ENCODE results near the gene EIF4B. TPM values are rescaled to one million over a fixed set of nuclear protein-coding genes. Genes with fewer than 3 reads are reported as not detected.
"Not testable (repeated sequence)": the region's sequence is repeated elsewhere in the genome, so short reads cannot be mapped to it uniquely, and the experiment has no call there.

Gene EIF4B
- total and polyA plus RNA-seq, 4 donors, result 147 to 439 (median 306) TPM

DNA sequence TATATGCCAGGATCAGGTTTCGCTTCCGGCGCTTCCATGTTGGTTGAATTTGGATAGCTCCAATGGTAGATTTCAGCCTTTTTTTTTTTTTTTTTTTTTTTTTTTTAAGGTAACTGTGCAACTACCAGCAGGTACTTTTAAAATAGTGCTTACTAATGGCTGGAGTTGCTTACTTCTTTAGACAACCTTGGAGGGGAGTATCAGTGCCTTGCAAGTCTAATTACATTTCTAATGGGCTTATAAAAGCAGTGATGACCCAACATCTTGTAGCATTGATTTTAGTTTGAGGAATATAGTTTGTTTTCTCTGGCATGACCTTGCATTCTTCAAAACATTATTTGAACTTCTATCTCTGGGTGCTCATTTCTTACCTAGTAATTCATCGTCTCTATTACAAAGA, 1.1 kb downstream of the EIF4B start:
- H3K9me3 ChIP-seq (ENCODE audit: control insufficient read depth, low read length), result no peaks in the 10 kb centered on the region
- ATAC-seq (ENCODE audit: low FRiP score) (no peak), DNase-seq (no peak)
- intact Hi-C loops (cut with DNase I), result no loop called here
- 25 to 30% methylated on average over 4 of the region's 4 CpGs for WGBS, 2 donors
- peaks cover 0 to 2% of the 10 kb centered on the region in 2 donors for H3K4me1 ChIP-seq (ENCODE audit: control insufficient read depth in 1 of 2, insufficient read depth in 2 of 2, low read length in 2 of 2)
- peak overlapping the region; percentile 61 to 95 for H3K4me3 ChIP-seq (ENCODE audit: low read length in 2 of 2)
- H3K36me3 ChIP-seq (ENCODE audit: control insufficient read depth in 1 of 2, insufficient read depth in 2 of 2, low read length in 1 of 2), result no peaks in the 10 kb centered on the region
- H3K27me3 ChIP-seq (ENCODE audit: control insufficient read depth in 1 of 2, insufficient read depth in 2 of 2, low read length in 1 of 2), result no peaks in the 10 kb centered on the region
- no peak overlapping the region for H3K27ac ChIP-seq (ENCODE audit: low read depth in 1 of 2, low read length in 2 of 2)

DNA sequence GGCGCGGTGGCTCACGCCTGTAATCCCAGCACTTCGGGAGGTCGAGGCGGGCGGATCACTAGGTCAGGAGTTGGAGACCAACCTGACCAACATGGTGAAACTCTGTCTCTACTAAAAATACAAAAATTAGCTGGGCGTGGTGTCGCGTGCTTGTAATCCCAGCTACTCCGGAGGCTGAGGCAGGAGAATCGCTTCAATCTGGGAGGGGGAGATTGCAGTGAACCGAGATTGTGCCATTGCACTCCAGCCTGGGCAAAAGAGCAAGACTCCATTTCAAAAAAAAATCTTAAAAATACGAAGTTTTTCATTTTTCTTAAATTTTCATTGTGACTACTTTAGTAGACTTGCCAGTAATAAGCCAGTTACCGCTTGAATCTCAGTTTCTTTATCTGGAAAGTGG, 2.5 kb downstream of the EIF4B start:
- H3K27me3 ChIP-seq (ENCODE audit: control insufficient read depth in 1 of 2, insufficient read depth in 2 of 2, low read length in 1 of 2); ATAC-seq (ENCODE audit: low FRiP score); H3K4me3 ChIP-seq (ENCODE audit: low read length in 2 of 2); H3K36me3 ChIP-seq (ENCODE audit: control insufficient read depth in 1 of 2, insufficient read depth in 2 of 2, low read length in 1 of 2); H3K27ac ChIP-seq (ENCODE audit: low read depth in 1 of 2, low read length in 2 of 2); H3K4me1 ChIP-seq (ENCODE audit: control insufficient read depth in 1 of 2, insufficient read depth in 2 of 2, low read length in 2 of 2); DNase-seq; H3K9me3 ChIP-seq (ENCODE audit: control insufficient read depth, low read length); intact Hi-C loops (cut with DNase I): not testable (repeated sequence)
- WGBS, 2 donors, result 86 to 88% methylated on average over 15 of the region's 15 CpGs

DNA sequence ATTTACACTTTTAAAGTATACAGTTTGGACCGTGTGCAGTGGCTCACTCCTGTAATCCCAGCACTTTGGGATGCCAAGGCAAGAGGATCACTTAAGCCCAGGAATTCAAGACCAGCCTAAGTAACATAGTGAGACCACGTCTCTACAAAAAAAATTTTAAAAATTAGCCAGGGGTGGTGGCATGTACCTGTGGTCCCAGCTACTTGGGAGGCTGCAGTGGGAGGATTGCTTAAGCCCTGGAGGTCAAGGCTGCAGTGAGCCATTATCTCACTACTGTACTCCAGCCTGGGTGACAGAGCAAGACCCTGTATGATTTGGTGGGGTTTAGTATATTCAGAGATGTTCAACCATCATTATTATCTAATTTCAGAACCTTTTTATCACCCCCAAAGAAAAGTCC, 4.7 kb downstream of the EIF4B start:
- Histone ChIP-seq H3K4me3 (ENCODE audit: low read length in 2 of 2) (no peak overlapping the region), H3K27ac (ENCODE audit: low read depth in 1 of 2, low read length in 2 of 2) (no peak overlapping the region), H3K36me3 (ENCODE audit: control insufficient read depth in 1 of 2, insufficient read depth in 2 of 2, low read length in 1 of 2) (no peaks in the 10 kb centered on the region), H3K27me3 (ENCODE audit: control insufficient read depth in 1 of 2, insufficient read depth in 2 of 2, low read length in 1 of 2) (no peaks in the 10 kb centered on the region), H3K9me3 (ENCODE audit: control insufficient read depth, low read length) (no peaks in the 10 kb centered on the region), H3K4me1 (ENCODE audit: control insufficient read depth in 1 of 2, insufficient read depth in 2 of 2, low read length in 2 of 2) (peaks cover 0 to 2% of the 10 kb centered on the region in 2 donors)
- no peak for ATAC-seq (ENCODE audit: low FRiP score)
- intact Hi-C loops (cut with DNase I), result no loop called here
- WGBS, 2 donors, result 63 to 76% methylated on average over 2 of the region's 2 CpGs
- no peak for DNase-seq

DNA sequence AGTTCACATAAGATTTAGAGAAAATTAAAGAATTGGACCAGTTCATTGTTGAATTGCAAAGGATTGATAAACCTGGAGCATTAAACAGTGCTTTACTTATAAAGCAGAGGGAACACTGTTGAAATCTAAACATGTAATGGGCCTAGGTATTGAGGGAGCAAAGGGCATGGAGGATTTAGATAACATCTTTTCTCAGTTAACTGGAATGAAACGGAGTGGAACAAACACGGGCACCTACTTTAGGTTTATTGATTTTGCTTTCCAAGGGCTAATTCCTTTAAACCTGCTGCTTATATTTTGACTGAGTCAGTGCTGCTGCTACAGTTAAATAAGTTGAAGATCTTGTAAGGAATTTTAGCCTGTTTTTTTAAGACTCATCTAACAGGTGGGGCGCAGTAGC, 5.6 kb downstream of the EIF4B start:
- no peak for ATAC-seq (ENCODE audit: low FRiP score)
- Histone ChIP-seq H3K9me3 (ENCODE audit: control insufficient read depth, low read length) (no peaks in the 10 kb centered on the region), H3K4me1 (ENCODE audit: control insufficient read depth in 1 of 2, insufficient read depth in 2 of 2, low read length in 2 of 2) (peaks cover 0 to 2% of the 10 kb centered on the region in 2 donors), H3K27ac (ENCODE audit: low read depth in 1 of 2, low read length in 2 of 2) (no peak overlapping the region), H3K27me3 (ENCODE audit: control insufficient read depth in 1 of 2, insufficient read depth in 2 of 2, low read length in 1 of 2) (no peaks in the 10 kb centered on the region), H3K4me3 (ENCODE audit: low read length in 2 of 2) (no peak overlapping the region), H3K36me3 (ENCODE audit: control insufficient read depth in 1 of 2, insufficient read depth in 2 of 2, low read length in 1 of 2) (no peaks in the 10 kb centered on the region)
- 80 to 87% methylated on average over 3 of the region's 3 CpGs for WGBS, 2 donors
- DNase-seq, result no peak
- intact Hi-C loops (cut with DNase I), result no loop called here

DNA sequence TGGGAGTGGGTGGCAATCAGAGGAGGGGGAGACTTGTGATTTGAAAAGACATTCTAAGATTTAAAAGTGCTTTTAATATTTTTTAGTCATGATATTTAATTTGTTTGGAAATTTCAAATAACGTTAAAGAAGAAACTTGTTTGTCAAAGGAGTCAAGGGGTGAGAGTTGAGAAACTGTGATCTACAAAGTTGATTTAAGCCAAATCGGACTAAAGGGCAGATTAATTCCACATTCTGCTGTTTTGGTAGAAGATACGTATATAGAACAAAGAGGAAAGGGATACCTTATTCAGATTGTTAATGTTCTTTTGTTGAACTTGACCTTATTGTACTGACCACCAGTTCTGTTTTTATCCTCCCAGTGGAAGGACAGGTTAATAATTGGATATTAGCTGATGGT, 6.7 kb downstream of the EIF4B start:
- Histone ChIP-seq H3K27me3 (ENCODE audit: control insufficient read depth in 1 of 2, insufficient read depth in 2 of 2, low read length in 1 of 2) (no peaks in the 10 kb centered on the region), H3K27ac (ENCODE audit: low read depth in 1 of 2, low read length in 2 of 2) (no peak overlapping the region), H3K9me3 (ENCODE audit: control insufficient read depth, low read length) (no peaks in the 10 kb centered on the region), H3K36me3 (ENCODE audit: control insufficient read depth in 1 of 2, insufficient read depth in 2 of 2, low read length in 1 of 2) (no peaks in the 10 kb centered on the region), H3K4me1 (ENCODE audit: control insufficient read depth in 1 of 2, insufficient read depth in 2 of 2, low read length in 2 of 2) (no peaks in the 10 kb centered on the region), H3K4me3 (ENCODE audit: low read length in 2 of 2) (no peak overlapping the region)
- 79 to 85% methylated on average over 3 of the region's 3 CpGs for WGBS, 2 donors
- DNase-seq (no peak), ATAC-seq (ENCODE audit: low FRiP score) (no peak)
- intact Hi-C loops (cut with DNase I), result no loop called here

DNA sequence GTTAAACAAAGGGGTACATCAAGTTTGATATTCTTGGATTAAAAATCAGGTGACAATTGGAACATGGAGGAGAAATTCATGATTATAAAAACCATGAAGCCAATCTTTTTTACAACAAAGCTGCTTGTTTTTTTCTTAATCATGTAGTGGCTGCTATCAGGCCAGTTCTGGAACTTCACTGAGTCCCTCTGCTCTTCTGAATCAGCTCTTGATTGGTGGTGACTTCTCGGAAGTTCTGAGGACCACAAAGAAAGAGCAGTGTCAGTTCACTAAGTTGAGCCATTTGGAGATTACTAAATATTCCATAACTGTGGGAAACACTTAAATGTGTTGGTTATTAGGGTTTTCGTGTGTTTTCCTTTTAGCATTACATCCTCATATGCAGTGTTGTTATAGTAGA, 8.5 kb downstream of the EIF4B start:
- intact Hi-C loops (cut with DNase I), result no loop called here
- no peak for ATAC-seq (ENCODE audit: low FRiP score)
- Histone ChIP-seq H3K36me3 (ENCODE audit: control insufficient read depth in 1 of 2, insufficient read depth in 2 of 2, low read length in 1 of 2) (no peaks in the 10 kb centered on the region), H3K4me1 (ENCODE audit: control insufficient read depth in 1 of 2, insufficient read depth in 2 of 2, low read length in 2 of 2) (no peaks in the 10 kb centered on the region), H3K27ac (ENCODE audit: low read depth in 1 of 2, low read length in 2 of 2) (no peak overlapping the region), H3K4me3 (ENCODE audit: low read length in 2 of 2) (no peak overlapping the region), H3K9me3 (ENCODE audit: control insufficient read depth, low read length) (no peaks in the 10 kb centered on the region), H3K27me3 (ENCODE audit: control insufficient read depth in 1 of 2, insufficient read depth in 2 of 2, low read length in 1 of 2) (no peaks in the 10 kb centered on the region)
- 76 to 82% methylated on average over 2 of the region's 2 CpGs for WGBS, 2 donors
- DNase-seq, result no peak

DNA sequence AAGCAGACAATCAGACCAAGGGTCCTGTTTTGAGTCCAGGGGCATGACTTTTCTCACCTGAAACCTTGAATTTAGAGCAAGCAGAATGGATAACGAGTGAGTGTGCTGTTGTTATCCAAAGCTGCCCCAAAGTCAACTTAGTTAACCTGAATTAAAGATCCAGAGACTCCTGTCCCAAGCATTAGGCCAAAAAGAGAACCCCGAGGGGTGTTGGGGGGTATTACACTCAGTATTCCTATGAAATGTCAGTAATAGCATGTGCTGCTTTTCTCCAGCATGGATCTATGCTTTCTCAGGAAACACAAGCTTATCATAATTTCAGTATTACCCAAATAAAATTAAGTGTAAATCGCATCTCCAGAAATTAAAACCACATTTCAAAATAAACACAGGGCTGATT, 19.0 kb downstream of the EIF4B start:
- intact Hi-C loops (cut with DNase I), result no loop called here
- ATAC-seq (ENCODE audit: low FRiP score) (no peak), DNase-seq (no peak)
- no peak overlapping the region for H3K27ac ChIP-seq (ENCODE audit: low read depth in 1 of 2, low read length in 2 of 2)
- no peaks in the 10 kb centered on the region for H3K27me3 ChIP-seq (ENCODE audit: control insufficient read depth in 1 of 2, insufficient read depth in 2 of 2, low read length in 1 of 2)
- 75 to 84% methylated on average over 3 of the region's 3 CpGs for WGBS, 2 donors
- no peak overlapping the region for H3K4me3 ChIP-seq (ENCODE audit: low read length in 2 of 2)
- H3K36me3 ChIP-seq (ENCODE audit: control insufficient read depth in 1 of 2, insufficient read depth in 2 of 2, low read length in 1 of 2), result peaks cover 6% of the 10 kb centered on the region in 2 donors
- H3K9me3 ChIP-seq (ENCODE audit: control insufficient read depth, low read length), result no peaks in the 10 kb centered on the region
- no peaks in the 10 kb centered on the region for H3K4me1 ChIP-seq (ENCODE audit: control insufficient read depth in 1 of 2, insufficient read depth in 2 of 2, low read length in 2 of 2)

DNA sequence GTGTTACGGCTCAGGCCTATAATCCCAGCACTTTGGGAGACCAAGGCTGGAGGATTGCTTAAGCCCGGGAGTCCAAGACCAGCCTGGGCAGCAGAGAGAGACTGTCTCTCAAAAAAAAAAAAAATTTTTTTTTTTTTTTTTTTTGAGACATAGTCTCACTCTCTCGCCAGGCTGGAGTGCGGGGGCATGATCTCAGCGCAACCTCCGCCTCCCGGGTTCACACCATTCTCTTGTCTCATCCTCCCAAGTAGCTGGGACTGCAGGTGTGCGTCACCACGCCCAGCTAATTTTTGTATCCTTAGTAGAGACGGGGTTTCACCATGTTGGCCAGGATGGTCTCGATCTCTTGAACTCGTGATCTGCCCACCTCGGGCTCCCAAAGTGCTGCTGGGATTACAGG, 20.8 kb downstream of the EIF4B start:
- H3K27me3 ChIP-seq (ENCODE audit: control insufficient read depth in 1 of 2, insufficient read depth in 2 of 2, low read length in 1 of 2); intact Hi-C loops (cut with DNase I); ATAC-seq (ENCODE audit: low FRiP score); H3K4me3 ChIP-seq (ENCODE audit: low read length in 2 of 2); H3K9me3 ChIP-seq (ENCODE audit: control insufficient read depth, low read length); H3K27ac ChIP-seq (ENCODE audit: low read depth in 1 of 2, low read length in 2 of 2); H3K4me1 ChIP-seq (ENCODE audit: control insufficient read depth in 1 of 2, insufficient read depth in 2 of 2, low read length in 2 of 2); DNase-seq: not testable (repeated sequence)
- H3K36me3 ChIP-seq (ENCODE audit: control insufficient read depth in 1 of 2, insufficient read depth in 2 of 2, low read length in 1 of 2), result peaks cover 2 to 11% of the 10 kb centered on the region in 2 donors
- WGBS, 2 donors, result 86 to 88% methylated on average over 13 of the region's 13 CpGs

DNA sequence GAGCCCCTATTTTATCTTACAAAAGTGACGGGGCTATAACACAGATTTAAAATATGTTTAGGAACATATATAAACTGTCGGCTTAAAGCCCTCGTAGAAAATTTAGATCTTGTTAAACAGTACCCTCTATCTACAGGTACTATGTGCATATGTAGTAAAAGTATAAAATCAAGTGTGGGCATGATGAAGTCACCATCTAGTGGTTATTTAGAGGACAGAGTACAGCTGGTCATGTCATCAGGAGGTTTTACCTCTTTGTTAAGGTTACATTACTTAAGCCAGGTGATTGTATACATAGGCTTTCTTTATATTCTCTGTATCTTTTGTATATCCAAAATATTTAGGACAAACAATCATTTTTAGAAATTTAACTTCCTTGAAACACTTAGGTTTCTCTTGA, 25.4 kb downstream of the EIF4B start:
- Histone ChIP-seq H3K4me1 (ENCODE audit: control insufficient read depth in 1 of 2, insufficient read depth in 2 of 2, low read length in 2 of 2) (no peaks in the 10 kb centered on the region), H3K9me3 (ENCODE audit: control insufficient read depth, low read length) (no peaks in the 10 kb centered on the region), H3K27me3 (ENCODE audit: control insufficient read depth in 1 of 2, insufficient read depth in 2 of 2, low read length in 1 of 2) (no peaks in the 10 kb centered on the region), H3K27ac (ENCODE audit: low read depth in 1 of 2, low read length in 2 of 2) (no peak overlapping the region), H3K4me3 (ENCODE audit: low read length in 2 of 2) (no peak overlapping the region), H3K36me3 (ENCODE audit: control insufficient read depth in 1 of 2, insufficient read depth in 2 of 2, low read length in 1 of 2) (peaks cover 12 to 13% of the 10 kb centered on the region in 2 donors)
- no peak for ATAC-seq (ENCODE audit: low FRiP score)
- no peak for DNase-seq
- 86 to 91% methylated on average over 3 of the region's 3 CpGs for WGBS, 2 donors
- intact Hi-C loops (cut with DNase I), result no loop called here

All from aorta (tissue), 5 donors.